ENCODE data around the gene B4GALT5. TPM values are rescaled to one million over a fixed set of nuclear protein-coding genes. Genes with fewer than 3 reads are reported as not detected.
A peak's percentile ranks its signal among the peaks of the same experiment; 100 is the strongest.

B4GALT5 gene
- polyA plus RNA-seq, 3 donors: 2.4 to 18.3 (median 2.7) TPM

- Histone ChIP-seq H3K9me3 (replicated peaks in 1 of 2; ENCODE audit: control insufficient read depth in 1 of 2, insufficient read depth in 1 of 2, low read length in 2 of 2) (no peaks in the 10 kb centered on the region), H3K36me3 (replicated peaks in 1 of 2; ENCODE audit: control insufficient read depth in 1 of 2, insufficient read depth in 2 of 2, low read length in 2 of 2) (peaks cover 0 to 6% of the 10 kb centered on the region in 2 donors), H3K4me3 (replicated peaks in 1 of 3; ENCODE audit: low read depth in 2 of 3, low read length in 3 of 3) (no peak overlapping the region), H3K79me2 (ENCODE audit: insufficient read depth, low read length) (peaks cover 100% of the 10 kb centered on the region), H3K27ac (ENCODE audit: low read depth in 1 of 2, low read length in 2 of 2) (peak overlapping the region in 1 of 2 donors; percentile 50), H3K4me2 (replicated peaks; ENCODE audit: extremely low read depth, low read length, poor library complexity, severe bottlenecking) (no peak overlapping the region), H3K27me3 (ENCODE audit: control insufficient read depth in 2 of 2, insufficient read depth in 2 of 2, low read length in 2 of 2) (no peaks in the 10 kb centered on the region), H3K4me1 (ENCODE audit: control insufficient read depth in 1 of 2, insufficient read depth in 2 of 2, low read length in 2 of 2) (peaks cover 7 to 35% of the 10 kb centered on the region in 2 donors), H3K9ac (ENCODE audit: insufficient read depth, low read length, poor library complexity, severe bottlenecking) (no peak overlapping the region), H4K20me1 (ENCODE audit: insufficient read depth, low read length) (peaks cover 100% of the 10 kb centered on the region), H2AFZ (ENCODE audit: insufficient read depth, low read depth, low read length, poor library complexity, severe bottlenecking) (no peak overlapping the region)
- no peak for TF ChIP-seq CTCF (IDR thresholded peaks at IDR 0.05)
- H3K27me3 Mint-ChIP-seq (ENCODE audit: low read depth in 3 of 3): peaks cover 0 to 1% (median 0%) of the 10 kb centered on the region in 3 donors
- no peak overlapping the region for H3K4me3 Mint-ChIP-seq
- peak overlapping the region; percentile 2 to 81 (median 66) for H3K27ac Mint-ChIP-seq
- peaks cover 9% of the 10 kb centered on the region in 2 donors for H3K36me3 Mint-ChIP-seq
- H3K9me3 Mint-ChIP-seq: no peaks in the 10 kb centered on the region
- DNase-seq: no peak
- intact Hi-C loops (cut with micrococcal nuclease): no loop called here
- H3K4me1 Mint-ChIP-seq: peaks cover 60% of the 10 kb centered on the region
- 64% methylated on average over 1 of the region's 2 CpGs for WGBS (ENCODE audit: insufficient coverage)
Observed at GRCh38 chr20:49694450-49695071, 19.1 kb downstream of the B4GALT5 start.

- no peak overlapping the region for H3K4me3 Mint-ChIP-seq
- WGBS (ENCODE audit: insufficient coverage): 100% methylated on average over 1 of the region's 5 CpGs
Observed at GRCh38 chr20:49693435-49694171, 20.1 kb downstream of the B4GALT5 start.

More at GRCh38 chr20:49693435-49694171, 20.1 kb downstream of the B4GALT5 start:
- peak overlapping the region in 6 of 7 donors; percentile 2 to 61 (median 28) for H3K27ac Mint-ChIP-seq
- no peak for DNase-seq
- no peak overlapping the region for H2AFZ ChIP-seq (ENCODE audit: insufficient read depth, low read depth, low read length, poor library complexity, severe bottlenecking)
- H3K4me1 ChIP-seq (ENCODE audit: control insufficient read depth in 1 of 2, insufficient read depth in 2 of 2, low read length in 2 of 2): peaks cover 6 to 26% of the 10 kb centered on the region in 2 donors
- H3K9me3 ChIP-seq (replicated peaks in 1 of 2; ENCODE audit: control insufficient read depth in 1 of 2, insufficient read depth in 1 of 2, low read length in 2 of 2): no peaks in the 10 kb centered on the region
- peaks cover 7 to 9% of the 10 kb centered on the region in 2 donors for H3K36me3 Mint-ChIP-seq
- H3K9me3 Mint-ChIP-seq: no peaks in the 10 kb centered on the region
- H3K27ac ChIP-seq (ENCODE audit: low read depth in 1 of 2, low read length in 2 of 2): peak overlapping the region in 1 of 2 donors; percentile 50
- H3K27me3 ChIP-seq (ENCODE audit: control insufficient read depth in 2 of 2, insufficient read depth in 2 of 2, low read length in 2 of 2): no peaks in the 10 kb centered on the region
- TF ChIP-seq CTCF (IDR thresholded peaks at IDR 0.05): no peak
- H3K36me3 ChIP-seq (replicated peaks in 1 of 2; ENCODE audit: control insufficient read depth in 1 of 2, insufficient read depth in 2 of 2, low read length in 2 of 2): peaks cover 0 to 6% of the 10 kb centered on the region in 2 donors
- no peak overlapping the region for H3K4me2 ChIP-seq (replicated peaks; ENCODE audit: extremely low read depth, low read length, poor library complexity, severe bottlenecking)
- no peak overlapping the region for H3K9ac ChIP-seq (ENCODE audit: insufficient read depth, low read length, poor library complexity, severe bottlenecking)
- H3K4me1 Mint-ChIP-seq: peaks cover 56% of the 10 kb centered on the region
- H3K79me2 ChIP-seq (ENCODE audit: insufficient read depth, low read length): peaks cover 100% of the 10 kb centered on the region
- intact Hi-C loops (cut with micrococcal nuclease): no loop called here
- peaks cover 100% of the 10 kb centered on the region for H4K20me1 ChIP-seq (ENCODE audit: insufficient read depth, low read length)
- no peak overlapping the region for H3K4me3 ChIP-seq (replicated peaks in 1 of 3; ENCODE audit: low read depth in 2 of 3, low read length in 3 of 3)
- H3K27me3 Mint-ChIP-seq (ENCODE audit: low read depth in 3 of 3): peaks cover 0 to 1% (median 0%) of the 10 kb centered on the region in 3 donors

All from CD14-positive monocyte (primary cell).